Jurkat, Clone E6-1 (cell line): Measurements from ENCODE around the gene MLLT3.

Experiments
- DNase-seq: peaks from one replicate; pipeline ENCODE4 v3.0.0-alpha.2; 2011; ENCODE audit warnings: low read depth, low spot score
- H3K4me3 ChIP-seq: 2 replicates; pipeline ENCODE4 v1.5.1; 2011; ENCODE audit warnings: mild to moderate bottlenecking, low read length, control low read depth, moderate library complexity

Gene MLLT3

DNA sequence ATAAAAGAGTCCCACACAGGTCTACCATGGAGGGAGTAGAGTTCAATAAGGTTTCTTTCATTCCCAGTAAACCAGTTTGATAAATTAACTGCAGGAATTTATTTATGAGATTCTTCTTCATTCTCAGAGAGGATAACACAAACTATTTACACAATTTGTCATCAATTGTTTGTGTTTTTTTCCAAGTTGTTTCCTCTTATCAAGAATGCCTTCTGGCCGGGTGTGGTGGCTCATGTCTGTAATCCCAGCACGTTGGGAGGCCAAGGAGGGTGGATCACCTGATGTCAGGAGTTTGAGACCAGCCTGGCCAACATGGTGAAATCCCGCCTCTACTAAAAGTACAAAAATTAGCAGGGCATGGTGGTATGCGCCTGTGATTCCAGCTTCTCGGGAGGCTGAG, 216.7 kb downstream of the MLLT3 start:
- no peak overlapping the region for H3K4me3 ChIP-seq
- DNase-seq, result no peak

DNA sequence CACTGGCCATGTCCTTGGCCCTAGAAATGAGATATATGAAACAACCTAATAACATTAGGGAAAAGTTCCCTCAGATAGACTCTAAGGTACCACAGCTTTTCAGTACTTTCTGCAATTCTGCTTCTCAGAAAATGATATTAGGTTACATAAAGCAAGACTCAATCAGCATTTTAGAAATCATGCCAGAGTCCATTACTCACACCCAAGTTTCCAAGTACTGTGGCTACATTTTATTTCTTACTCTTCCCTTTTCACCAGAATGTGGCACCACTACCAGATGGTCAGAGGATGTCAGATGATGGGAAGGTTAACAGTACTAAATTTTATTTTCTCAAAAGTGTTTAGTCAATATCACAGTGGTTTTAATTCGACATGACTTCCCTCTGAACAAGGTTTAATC, 217.2 kb downstream of the MLLT3 start:
- no peak overlapping the region for H3K4me3 ChIP-seq
- DNase-seq, result no peak

DNA sequence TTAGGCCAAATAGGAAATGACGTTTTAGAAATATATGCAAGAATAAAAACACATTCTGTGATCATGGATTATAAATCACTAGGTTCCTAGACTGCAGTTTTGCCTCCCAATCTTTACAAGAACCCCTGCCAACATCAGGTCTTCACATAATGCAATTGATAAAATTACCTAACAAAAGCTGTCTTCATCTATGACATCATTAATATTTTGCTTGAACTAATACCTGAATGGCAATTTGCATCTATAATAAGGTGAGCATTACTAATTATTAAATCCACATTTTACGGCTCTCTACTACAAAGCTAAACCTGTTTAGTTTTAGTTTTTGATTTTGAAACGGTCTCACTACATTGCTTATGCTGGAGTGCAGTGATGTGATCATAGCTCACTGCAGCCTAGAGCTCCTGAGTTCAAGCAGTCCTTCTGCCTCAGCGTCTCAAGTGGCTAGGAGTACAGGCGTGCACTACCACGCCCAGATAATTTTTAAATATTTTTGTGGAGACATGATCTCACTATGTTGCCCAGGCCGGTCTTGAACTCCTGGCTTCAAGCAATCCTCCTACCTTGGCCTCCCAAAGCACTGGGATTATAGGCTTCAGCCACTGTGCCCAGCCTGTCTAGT, 218.0 kb downstream of the MLLT3 start:
- DNase-seq, result no peak
- no peak overlapping the region for H3K4me3 ChIP-seq

DNA sequence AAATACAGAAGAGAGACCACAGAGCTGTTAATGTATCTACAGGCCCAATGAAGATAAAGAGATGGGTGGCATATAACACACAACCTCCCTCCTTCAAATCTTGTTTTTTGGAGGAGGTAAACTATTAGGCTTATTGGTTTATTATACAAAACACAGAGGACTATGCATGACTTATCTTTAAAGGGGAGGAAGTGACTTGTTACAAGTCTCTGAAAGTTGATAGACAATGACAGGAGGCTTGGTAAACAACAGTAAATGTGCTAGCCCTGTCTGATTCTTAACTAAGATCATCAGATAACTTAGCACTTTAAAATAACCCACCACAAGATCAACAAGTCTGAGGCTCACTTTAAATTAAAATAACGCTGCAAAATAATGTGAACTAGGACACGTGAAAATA, 219.0 kb downstream of the MLLT3 start:
- H3K4me3 ChIP-seq, result no peak overlapping the region
- no peak for DNase-seq

DNA sequence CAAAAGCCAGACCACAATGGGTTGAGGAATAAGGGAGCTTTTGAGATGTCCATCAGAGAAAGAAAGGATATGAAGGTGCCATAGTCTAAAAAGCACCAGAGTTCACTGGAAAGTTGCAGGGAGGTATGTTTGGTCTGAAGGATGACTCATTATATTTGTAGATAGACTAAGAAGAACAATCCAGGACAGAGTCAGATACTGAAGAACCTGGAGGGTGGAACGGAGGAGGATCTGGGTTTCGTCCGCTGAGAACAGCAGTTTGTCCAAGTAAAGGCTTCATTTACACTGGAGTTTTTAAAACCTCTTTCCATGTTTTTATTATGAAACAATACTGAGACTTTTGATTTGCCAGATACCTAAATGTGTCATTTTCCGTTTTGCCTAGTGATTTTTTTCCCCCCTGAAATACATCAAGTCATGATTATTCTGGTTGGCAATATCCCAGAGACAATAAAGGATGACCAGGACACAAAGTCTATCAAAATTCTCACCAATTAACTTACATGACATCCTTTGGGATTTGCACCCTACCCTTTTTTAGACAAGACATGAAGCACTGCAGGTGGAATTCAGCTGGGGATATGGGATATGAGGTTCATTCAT, 219.9 kb downstream of the MLLT3 start:
- no peak overlapping the region for H3K4me3 ChIP-seq
- DNase-seq, result no peak

DNA sequence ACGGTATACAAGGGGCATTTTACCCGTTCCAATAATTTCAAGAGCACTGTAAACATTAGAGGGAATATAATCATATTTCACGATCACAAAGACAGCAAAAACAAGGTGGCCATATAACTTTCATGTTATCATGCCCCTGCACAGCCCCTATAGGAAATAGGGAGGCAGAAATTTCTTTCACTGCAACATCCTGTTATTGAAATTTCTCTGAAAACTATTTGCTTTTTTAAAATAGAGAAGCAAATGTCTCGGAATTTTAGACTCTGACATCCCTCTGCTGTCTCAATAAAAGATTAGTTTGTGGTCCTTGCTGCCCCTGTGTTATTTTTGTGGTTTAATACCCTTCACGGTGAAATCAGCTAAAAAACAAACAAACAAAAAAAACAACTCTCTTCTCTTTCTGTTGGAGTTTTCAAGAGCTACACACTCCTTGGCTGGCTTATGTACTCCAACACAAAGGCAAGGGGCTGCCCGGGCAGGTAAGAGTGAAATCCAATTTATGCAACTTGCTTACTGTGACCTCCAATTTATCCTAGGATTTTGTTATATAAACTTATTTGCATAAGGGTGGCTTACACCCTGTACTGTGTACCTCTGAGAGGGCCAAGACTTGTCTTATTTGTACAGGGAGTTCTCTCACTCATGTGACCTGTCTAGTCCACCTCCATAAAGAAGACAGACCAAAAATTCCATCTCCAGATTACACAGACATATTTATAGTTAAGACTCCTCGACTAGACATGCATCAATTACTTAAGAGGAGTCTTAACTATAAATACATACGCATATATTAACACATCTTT, 223.6 kb downstream of the MLLT3 start:
- H3K4me3 ChIP-seq, result no peak overlapping the region
- DNase-seq, result no peak

DNA sequence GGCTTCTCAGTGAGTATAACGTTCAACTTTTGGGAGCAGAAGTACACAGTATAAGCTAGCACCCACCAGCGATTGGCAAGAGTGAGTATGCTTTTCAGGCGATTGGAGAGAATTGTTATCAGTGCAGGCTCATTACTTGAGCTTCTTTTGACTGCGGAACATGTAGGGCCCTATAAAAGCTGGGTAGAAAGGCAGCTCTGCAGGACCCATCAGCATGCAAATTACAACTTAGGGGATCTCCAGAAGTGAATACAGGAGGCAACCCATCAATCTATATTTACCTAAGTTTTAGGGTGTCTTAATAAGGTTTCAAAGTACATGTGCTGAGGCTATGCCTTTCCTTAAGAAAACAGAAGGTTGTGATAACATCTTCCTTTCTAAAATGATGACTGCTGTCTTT, 225.0 kb downstream of the MLLT3 start:
- no peak for DNase-seq
- H3K4me3 ChIP-seq, result no peak overlapping the region

DNA sequence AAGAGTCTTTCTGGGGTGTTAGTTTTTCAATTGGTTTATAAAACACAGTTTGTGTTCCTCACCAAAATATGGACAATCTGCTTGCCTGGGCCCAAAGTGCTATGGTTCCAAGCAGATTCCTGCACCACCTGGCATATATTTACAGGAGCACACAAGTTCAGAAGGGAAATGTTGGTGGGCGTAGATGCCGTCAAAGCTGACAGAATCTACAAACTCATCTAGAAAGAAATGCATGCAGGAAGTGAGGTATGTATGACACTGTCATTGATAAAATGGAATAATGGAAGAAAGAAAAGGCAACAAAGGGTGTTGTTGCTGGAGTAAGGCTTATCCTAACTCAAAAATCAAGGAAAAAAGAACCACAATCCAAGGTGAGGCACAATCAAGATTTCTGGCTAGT, 225.8 kb downstream of the MLLT3 start:
- no peak for DNase-seq

DNA sequence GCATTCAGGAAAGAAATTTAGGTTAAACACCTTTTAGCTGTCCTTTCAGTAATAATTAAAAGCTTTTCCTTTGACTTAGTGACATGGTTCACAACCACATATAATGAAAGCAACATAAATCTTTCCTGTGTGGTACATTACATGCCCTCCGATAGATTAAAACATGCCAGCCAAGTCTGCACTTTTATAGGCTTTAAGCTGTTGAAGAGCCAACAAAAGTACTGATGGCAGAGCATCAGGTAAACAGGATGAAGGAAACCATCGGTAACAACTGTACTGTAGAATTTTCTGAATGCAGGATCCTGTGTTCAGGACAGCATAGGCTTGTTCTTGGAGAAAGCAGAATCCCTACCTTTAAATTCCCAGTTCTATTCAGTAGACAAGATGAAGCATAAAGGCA, 226.6 kb downstream of the MLLT3 start:
- H3K4me3 ChIP-seq, result no peak overlapping the region
- no peak for DNase-seq

More for the DNA sequence above, 225.8 kb downstream of the MLLT3 start:
- H3K4me3 ChIP-seq, result no peak overlapping the region

DNA sequence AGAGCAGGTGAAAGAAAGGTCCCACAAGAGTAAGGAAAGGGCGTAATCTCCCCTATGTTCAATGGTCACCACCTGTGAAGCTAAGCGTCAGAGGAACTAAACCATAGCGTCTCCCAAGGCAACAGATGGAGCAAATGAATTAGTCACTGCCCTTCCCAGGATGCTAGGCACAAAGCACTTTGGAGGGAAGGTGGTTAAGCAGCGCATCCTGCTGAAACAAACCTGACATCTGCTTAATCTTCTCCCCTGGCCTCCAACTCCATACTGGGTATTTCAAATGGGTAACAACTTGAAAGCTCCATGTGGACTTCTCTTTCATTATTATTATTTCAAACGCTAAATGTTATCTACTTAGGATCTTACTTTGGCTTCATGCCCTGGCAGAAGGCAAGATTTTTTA, 227.3 kb downstream of the MLLT3 start:
- no peak overlapping the region for H3K4me3 ChIP-seq
- DNase-seq, result no peak

DNA sequence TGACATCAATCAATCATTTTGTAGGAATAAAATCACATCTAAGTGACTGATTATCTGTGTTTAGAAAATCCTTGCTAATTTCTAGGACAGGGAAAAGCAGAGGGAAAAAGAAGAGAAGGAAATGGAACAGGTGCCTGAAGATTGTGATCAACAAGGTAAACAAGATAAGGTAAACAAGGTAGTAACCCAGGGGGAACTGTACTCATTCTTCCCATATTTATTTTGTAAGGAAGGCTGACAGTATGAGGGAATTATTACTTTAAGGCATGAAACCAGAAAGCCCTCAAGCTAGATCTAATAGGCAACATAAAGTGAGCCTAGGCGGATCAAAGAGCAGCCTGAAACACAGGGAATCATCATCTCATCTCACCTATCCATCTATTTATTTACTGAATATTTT, 231.1 kb downstream of the MLLT3 start:
- no peak for DNase-seq
- no peak overlapping the region for H3K4me3 ChIP-seq

DNA sequence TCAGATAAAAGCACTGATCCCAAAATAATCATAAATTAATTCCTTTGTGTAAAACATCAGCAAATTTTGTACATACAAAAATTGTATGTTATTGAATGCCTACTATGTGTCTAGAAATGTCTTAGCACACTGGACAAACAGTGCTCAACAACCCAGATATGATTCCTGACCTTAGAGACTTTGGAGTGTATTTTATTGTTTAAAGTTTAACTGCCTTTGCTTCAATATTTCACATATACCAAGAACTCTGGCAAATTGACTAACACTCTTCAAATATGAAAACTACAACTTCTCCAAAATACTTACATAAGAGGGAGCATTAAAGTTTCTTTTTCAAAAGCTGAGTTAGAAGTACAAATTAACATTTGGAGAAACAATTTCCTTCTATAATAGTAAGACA, 231.9 kb downstream of the MLLT3 start:
- no peak overlapping the region for H3K4me3 ChIP-seq
- DNase-seq, result no peak

DNA sequence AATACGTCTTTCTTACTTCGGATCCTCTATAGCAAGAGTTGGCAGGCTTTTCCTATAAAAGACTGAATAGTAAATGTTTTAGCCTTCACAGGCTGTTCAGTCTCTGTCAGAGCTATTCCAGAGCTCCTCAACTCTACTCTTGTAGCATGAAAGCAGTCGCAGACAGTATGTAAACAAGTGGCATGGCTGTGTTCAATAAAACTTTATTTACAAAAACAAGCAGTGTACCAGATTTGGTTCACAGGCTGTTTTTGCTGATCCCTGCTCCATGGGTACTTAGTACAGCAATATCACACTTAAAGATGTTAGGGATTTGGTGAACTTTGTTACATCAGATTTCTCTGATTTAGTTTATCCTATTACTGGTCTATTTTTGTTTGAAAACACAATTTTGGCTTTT, 235.2 kb downstream of the MLLT3 start:
- H3K4me3 ChIP-seq, result no peak overlapping the region
- DNase-seq, result no peak

DNA sequence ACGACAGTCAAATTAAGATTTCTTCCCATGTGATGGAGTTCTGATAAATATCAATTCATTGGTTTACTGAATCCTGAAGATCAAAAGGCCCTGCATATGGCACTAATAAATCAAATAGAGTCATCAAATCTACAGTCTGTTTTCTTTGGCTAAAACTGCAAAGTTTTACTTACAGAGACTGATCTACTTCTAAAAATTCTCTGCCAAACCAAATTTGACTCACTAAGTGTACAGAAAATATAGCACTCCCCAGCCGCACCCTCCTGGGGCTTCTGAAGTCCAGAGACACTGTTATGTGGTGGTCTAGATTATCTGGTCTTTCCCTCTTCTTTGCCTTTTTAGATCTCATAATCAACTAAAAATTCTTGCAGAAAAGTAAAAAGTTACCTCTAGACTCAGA, 237.7 kb downstream of the MLLT3 start:
- no peak for DNase-seq
- H3K4me3 ChIP-seq, result no peak overlapping the region

DNA sequence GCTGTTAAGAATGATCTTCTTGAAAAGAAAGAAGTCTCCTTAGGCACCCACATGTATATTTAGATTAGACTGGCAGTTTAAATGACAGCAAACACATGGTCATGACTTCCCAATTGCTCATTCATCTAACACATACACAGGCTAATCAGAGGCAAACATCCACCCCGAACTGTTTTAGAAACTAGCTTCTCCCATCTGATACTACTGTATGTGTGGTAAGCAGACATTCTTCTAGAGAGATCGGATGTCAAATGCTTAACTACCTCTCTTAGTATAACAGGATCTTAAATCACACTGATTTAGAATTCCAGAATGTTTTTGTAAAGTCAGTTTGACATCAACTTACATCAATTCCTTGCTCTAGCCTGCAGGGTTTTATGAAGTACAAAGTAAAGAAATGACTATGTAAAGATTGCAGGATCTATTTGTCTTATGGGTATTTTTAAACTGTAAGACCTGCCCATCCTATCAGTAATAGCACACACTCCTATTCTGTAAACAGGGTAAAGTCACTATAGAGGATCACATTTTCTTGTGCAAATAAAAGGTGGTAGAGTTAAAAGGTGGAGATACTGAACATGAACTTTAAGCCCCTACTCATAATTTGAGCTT, 239.7 kb downstream of the MLLT3 start:
- no peak for DNase-seq
- no peak overlapping the region for H3K4me3 ChIP-seq

DNA sequence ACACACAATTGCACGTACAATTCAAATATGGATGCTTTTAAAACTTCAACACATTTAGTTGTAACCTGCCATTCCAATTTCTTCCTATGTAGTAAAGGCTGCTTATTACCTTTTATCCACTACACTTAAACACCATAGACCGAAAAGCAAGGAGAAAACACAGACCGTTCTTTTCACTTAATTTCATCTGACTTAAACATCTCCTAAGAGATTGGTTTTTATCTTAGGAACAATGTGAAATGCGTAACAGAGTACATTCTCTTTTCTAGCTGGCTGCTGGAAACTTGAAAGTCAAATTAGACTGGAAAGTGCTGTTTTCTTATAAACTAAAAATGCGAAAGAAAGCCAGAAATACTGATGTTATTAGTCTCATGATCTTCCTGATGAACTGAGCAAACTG, 241.8 kb downstream of the MLLT3 start:
- H3K4me3 ChIP-seq, result no peak overlapping the region
- DNase-seq, result no peak

DNA sequence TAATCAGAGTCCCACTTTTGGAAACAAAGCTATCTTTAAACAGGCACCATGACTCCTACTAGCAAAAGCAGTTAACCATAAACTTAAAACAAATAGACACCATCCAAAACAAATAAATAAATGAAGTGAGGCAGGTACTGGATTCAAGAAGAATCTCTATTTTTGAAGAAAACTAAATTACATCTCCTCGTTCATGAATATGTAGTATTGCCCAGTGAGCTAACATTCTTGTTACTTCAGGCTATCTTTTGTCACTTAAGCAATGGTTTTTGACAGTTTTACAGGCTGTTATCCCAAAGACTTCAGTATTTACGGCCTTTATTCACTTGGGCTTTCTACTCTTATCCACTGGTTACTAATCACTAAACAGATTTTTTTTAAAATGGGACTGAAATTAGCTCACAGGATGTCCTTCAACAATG, 242.5 kb downstream of the MLLT3 start:
- H3K4me3 ChIP-seq, result no peak overlapping the region
- DNase-seq, result no peak

DNA sequence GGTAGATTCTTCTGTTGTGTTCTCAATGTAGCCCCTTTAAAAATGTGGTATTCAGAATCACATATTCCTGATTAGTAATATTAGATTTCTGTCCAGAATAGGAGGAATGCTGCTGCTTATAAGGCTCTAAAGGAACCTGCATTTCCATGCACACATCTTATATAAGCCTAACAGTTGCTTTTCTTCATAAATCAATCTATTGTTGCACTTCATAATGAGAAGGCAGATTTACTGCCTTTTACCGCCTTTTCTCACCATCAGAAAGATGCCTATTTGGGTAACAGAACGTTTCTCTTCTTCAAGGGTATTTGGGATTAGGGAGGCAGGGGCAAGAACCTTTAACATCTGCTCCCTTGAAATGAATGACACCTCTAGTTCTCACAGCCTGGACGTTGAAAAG, 243.4 kb downstream of the MLLT3 start:
- DNase-seq, result no peak
- H3K4me3 ChIP-seq, result no peak overlapping the region

DNA sequence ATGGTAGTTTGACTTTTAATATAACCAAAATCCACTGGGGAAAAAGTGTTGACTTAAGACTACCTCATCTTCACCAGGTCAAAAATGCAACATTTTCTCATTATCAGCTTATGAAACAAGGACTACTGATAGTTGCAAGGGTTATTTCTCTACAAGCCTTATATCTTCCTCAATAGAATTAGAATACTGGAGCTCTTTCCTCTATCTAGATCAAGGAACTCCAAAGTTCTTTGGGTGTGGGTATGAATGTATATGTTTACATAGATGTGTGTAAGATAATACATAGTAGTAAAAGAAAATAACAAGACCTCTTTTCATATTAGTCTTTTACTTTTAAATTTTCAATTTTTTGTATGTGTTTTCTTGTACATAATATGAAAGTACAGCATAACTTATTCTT, 244.5 kb downstream of the MLLT3 start:
- H3K4me3 ChIP-seq, result no peak overlapping the region
- DNase-seq, result no peak

DNA sequence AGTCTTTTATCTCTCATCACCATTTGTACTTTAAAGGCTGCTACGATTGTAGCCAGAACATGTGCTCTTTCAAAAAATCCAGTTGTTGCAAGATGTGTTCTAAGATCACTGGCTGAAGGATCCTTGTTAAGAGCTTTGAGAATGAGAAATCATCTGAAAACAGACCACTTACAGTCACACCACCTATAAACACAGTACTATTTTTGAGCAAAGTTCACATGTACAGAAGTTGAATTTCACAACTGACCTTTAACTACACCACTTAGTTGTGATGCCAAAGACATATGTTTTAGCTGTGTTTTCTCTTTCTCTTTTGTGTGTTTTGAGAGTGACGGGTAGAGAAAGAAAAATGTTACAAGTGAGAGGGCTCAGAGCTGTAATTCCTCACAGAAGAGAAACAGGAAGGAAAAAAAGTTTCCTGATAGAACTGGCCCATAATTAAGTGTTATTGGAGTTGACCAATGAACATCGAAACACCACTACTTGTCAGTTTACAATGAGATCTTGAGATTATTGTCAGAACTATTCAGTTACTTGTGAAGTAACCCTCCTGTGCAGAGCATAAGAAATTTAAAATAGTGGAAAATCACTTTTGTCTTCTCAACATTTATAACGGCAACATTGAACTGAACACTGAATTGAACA, 245.4 kb downstream of the MLLT3 start:
- no peak overlapping the region for H3K4me3 ChIP-seq
- DNase-seq, result no peak
